HG03196 (cell line): ENCODE data around the gene PHF8.

Source experiments
- ATAC-seq: cut with Tn5 transposase; IDR thresholded peaks from one replicate; pipeline ENCODE4 v1.9.1; 2021; ENCODE audit not compliant: unreplicated experiment

The PHF8 gene

DNA sequence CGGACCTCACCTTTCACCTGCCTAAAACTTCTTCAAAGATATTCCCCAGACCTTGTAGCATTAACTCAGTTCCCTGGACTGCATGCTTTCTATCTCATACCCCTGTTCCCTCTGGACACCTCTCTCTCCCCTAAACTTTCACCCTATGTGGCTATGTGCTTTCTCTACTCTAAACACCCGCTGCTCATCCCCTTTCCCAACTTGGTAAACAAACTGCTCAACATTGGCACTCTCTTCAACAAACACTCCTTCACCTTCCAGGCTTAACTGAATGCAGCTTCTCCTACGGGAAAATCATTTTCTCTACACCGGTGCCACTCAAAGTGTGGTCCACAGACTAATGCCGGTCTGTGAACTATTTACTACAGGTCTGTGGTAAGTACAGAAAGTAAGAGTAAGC lies 19.9 kb downstream of the PHF8 start:
- no peak for ATAC-seq

GRCh38 chrX:54012830-54013500 lies 31.3 kb downstream of the PHF8 start:
- ATAC-seq, result no peak

DNA sequence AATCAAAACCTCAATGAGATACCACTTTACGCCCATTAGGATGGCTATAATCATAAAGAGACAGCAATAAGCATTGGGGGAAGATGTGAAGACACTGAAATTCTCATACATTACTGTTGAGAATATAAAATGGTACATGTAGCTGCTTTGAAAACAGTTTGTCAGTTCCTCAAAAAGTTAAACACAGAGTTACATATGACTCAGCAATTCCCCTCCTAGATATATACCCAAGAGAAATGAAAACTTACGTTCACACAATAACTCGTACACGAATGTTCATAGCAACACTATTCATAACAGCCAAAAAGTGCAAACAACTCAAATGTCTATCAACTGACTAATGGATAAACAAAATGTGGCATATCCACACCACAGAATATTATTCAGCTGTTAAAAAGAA lies 36.6 kb downstream of the PHF8 start:
- no peak for ATAC-seq

DNA sequence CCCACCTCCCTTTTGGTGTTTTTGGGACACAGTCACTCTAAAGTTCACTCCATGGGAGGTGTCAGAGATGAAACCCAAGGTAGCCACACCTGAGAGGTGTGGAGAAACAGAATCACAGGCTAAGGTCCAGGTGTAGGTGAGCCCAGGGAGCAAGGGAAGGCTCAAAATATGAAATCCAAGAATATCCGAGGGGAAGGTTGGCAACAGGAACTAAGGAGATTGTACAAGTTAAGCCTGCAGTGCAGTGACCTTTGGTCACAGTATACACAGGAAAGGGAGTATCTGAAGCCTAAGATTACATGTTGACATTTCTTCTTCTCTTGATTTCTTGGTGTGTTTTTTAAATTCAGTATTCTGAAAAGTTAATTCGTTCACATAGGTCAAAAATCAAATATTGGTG lies 46.5 kb downstream of the PHF8 start:
- ATAC-seq, result no peak

DNA sequence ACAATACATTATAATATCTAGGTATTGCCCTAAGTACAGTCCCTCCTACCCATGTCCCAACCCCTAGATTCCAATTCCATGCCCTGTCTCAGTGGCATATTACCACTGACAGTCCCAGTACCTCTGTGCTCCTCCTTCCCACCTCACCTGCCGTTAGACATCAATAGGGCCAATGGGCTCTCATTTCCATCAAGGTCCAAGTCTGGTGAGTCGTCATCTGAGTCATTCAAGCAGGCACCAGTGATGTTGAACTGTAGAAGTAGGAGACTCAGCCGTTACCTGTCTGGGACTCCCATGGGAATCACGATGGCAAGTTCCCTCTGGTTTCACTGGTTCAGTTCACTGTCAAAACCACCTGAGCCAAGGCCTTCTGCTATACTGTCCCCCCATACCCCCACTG lies 51.7 kb downstream of the PHF8 start:
- no peak for ATAC-seq

DNA sequence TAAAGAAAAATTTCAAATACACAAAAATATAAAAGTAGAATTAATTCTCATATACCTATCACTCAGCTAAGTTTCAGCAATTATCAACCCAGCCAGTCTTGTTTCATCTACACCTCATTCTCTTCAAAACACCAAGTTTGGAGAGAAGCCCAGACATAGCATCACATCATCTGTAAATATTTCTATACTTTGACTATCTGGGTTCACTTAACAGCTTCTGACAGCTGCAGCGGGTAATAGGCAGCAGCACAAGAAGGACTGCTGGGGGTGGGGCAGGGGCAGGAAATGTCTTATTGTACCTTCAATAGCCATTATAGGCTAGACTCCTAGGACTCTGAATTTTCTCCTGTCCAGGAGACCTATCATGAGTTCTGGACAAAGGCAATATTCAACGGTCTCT lies 54.1 kb downstream of the PHF8 start:
- ATAC-seq, result no peak

DNA sequence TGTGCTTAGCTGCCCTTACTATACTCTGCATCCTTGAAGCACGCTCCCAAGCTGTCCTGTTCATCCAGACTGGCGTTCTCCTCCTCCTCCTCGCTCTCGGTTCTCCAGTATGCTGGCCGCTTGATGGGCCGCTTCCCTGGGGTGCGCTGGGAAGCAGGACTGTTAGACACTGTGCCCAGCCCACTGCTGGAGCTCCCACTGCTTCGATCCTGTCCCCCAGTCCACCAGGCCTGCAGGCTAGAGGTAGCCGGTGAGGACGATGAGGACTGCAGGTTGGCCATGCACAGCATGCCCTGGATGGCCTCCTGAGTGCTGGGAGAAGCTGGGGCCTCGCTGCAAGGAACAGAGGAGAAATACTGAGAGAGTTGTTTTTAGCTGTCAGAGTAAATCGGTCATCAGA lies 59.4 kb downstream of the PHF8 start:
- ATAC-seq, result no peak

- no peak for ATAC-seq
Observed at GRCh38 chrX:53974529-53974928, 69.7 kb downstream of the PHF8 start.

DNA sequence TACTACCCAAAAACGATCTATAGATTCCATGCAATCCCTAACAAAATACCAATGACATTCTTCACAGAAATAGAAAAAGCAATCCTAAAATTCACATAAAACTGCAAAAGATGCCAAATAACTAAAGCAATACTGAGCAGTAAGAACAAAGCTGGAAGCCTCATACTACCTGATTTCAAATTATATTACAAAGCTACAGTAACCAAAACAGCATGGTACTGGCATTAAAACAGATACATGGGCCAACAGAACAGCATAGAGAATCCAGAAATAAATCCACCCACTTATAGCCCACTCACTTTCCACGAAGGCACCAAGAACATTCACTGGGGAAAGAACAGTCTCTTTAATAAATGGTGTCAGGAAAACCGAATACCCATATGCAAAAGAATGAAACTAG lies 74.7 kb downstream of the PHF8 start:
- no peak for ATAC-seq

DNA sequence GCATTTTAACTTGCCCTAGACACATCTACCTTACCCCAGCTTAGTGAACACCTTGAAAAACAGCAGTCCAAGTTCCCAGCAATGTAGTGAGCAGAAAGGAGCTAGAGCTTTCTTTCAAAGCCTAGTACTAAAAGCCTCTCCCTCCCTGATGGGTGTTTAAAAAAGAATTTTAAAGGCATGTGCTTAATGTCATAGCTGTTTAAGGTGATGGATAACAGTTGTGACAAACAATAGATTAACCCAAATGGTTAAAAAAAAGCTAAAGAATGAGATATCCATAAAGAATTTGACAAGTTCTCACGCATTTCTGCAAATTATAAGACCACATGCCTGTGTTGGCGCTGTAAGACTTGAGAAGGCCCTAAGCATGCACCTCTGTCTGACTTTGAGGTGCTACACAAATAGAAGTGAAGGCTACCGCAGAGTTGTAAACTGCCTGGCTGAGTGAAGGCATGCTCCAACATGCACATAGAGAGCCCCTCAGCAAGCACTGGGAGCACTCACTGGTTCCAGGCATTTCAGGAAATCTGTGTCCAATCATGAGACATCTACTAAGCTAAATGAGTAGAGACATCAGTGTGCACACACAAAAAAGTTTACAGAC lies 94.0 kb downstream of the PHF8 start:
- no peak for ATAC-seq

GRCh38 chrX:53940180-53940579 lies 104.1 kb downstream of the PHF8 start:
- no peak for ATAC-seq

DNA sequence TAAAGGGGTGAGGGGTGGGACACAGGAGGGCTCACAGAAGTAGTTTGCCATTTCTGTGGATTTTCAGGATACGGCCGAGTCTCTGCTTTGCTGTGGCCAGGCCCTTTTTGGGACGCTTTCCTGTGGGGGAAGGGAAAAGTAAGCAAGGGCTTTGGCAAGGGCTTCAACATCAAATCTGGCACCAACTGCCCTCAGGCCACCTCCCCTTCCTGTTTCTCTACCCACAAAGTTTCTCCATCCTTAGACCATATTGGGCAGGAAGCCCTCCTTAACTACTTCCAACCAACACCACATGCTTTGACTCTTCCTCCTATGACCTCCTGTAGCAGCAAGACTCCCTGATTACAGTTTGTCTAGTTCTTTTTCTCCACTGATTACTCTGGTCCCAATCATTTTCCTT lies 105.1 kb downstream of the PHF8 start:
- no peak for ATAC-seq

DNA sequence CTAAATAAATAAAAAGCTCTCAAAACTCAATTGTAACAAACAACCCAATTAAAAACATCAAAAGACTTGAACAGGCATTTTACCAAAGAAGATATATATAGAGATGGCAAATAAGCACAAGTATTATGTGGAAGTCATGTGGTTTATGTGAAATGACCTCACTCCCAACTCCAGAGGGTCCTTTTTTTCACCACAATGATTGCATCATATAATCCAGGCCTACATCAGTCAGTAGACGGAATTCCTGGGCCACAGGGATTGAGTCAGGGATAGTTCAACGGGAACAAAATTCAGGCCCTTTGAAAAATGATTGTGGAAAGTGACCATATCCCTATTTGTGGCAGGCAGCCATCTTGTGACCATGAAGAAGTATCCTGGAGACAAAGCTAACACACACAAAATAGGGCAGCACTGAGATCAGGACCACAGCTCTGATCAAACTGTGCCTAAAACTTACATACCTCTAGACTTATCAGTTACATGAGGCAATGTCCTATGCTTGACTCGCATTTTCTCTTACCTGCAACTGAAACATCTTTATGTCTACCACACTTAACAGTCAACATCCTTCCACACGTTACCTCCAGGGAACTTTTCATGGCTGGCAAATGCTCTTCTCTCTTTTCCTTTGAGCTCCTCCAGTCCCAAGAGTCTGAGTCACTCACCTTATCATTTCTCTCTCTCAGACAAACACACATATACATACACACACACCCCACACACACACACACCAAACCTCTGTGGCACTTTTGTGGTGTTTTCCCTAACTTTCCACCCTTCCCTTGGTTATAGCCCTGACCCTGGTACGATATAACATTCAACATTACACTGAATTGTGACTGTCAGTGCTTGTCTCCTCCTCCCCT lies 113.5 kb downstream of the PHF8 start:
- no peak for ATAC-seq

DNA sequence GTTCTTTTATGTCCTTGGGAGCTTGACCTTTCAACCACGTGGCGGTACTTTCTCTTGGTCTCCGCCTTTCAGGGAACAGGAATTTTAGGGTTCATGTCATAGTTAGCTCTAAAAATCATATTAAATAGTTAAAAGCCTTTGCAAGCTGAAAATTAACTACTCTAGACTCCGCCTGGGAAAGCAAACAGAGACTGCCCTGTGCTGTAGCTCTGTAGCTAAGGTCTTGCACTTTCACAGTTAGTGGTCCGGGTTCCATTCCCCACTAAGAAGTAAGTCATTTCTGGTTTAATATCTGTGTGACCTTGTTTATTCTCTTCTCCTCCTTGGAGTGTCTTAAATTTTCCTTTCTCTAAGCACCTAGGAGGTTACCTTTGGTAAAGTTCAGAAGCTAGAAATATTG lies 118.2 kb downstream of the PHF8 start:
- no peak for ATAC-seq

GRCh38 chrX:53918702-53919101 lies 125.6 kb downstream of the PHF8 start:
- no peak for ATAC-seq

- ATAC-seq, result no peak
Observed at GRCh38 chrX:53900623-53901022, 143.7 kb downstream of the PHF8 start.

- no peak for ATAC-seq
Observed at GRCh38 chrX:53895270-53895669, 149.0 kb downstream of the PHF8 start.
